SK-N-SH (cell line): ENCODE data around the gene B3GNT5. TPM values are rescaled to one million over a fixed set of nuclear protein-coding genes. Genes with fewer than 3 reads are reported as not detected.

ENCODE experiments used
- CTCF ChIA-PET: fragments of 300-600, 350-600 bp; formaldehyde crosslinking; extraction: SDS; loops from one replicate; lab custom pipeline; 2021; lab: Yijun Ruan, JAX
- POLR2A ChIA-PET: fragments of 350-600 bp; sonication (Branson Sonifier 250); formaldehyde crosslinking; extraction: SDS; loops from one replicate; lab custom pipeline; 2020; ENCODE audit warnings: antibody characterized with exemption, inconsistent platforms; lab: Yijun Ruan, JAX
- DNase-seq: peaks from one replicate; pipeline ENCODE4 v3.0.0; 2012
- H2AFZ ChIP-seq: fragments of 200-600 bp; sonication (generic); 2 replicates; pipeline ENCODE4 v1.8.1; 2016; ENCODE audit warnings: antibody characterized with exemption, mild to moderate bottlenecking, low read depth
- H3F3A ChIP-seq: fragments of 200-600 bp; sonication (generic); replicated peaks from 2 replicates; pipeline ENCODE3; 2016; ENCODE audit warnings: antibody characterized with exemption, mild to moderate bottlenecking; ENCODE audit not compliant: insufficient read depth
- H3K27ac ChIP-seq, 2 experiments: fragments of 200-500 bp in 1 of 2; fragments of 200-600 bp in 1 of 2; sonication (Bioruptor generic) in 1 of 2; sonication (generic), shearing (Covaris generic) in 1 of 2; 2 replicates each; pipeline versions ENCODE4 v1.5.1 to v1.6.1; 2014 to 2016; ENCODE audit warnings: low read depth in 2 of 2, inconsistent platforms in 1 of 2, low read length in 1 of 2, mild to moderate bottlenecking in 1 of 2, mixed read lengths in 1 of 2
- H3K27me3 ChIP-seq: fragments of 200-600 bp; sonication (generic), shearing (Covaris generic); 2 replicates; pipeline ENCODE4 v1.6.1; 2016; ENCODE audit warnings: mixed run types; ENCODE audit not compliant: insufficient read depth
- H3K36me3 ChIP-seq, 2 experiments: fragments of 200-500 bp in 1 of 2; fragments of 200-600 bp in 1 of 2; sonication (Bioruptor generic) in 1 of 2; sonication (generic) in 1 of 2; replicated peaks in 1 of 2; 2 replicates each; pipeline versions ENCODE3 to v1.5.1; 2014 to 2016; ENCODE audit warnings: low read length in 1 of 2, mild to moderate bottlenecking in 1 of 2; ENCODE audit not compliant: insufficient read depth in 2 of 2, control insufficient read depth in 1 of 2
- H3K4me1 ChIP-seq, 2 experiments: fragments of 200-500 bp in 1 of 2; fragments of 200-600 bp in 1 of 2; sonication (Bioruptor generic) in 1 of 2; sonication (generic), shearing (Covaris generic) in 1 of 2; 2 replicates each; pipeline versions ENCODE4 v1.5.1 to v1.6.1; 2014 to 2016; ENCODE audit warnings: low read depth in 1 of 2, low read length in 1 of 2, mixed run types in 1 of 2; ENCODE audit not compliant: insufficient read depth in 2 of 2, control insufficient read depth in 1 of 2
- H3K4me2 ChIP-seq: fragments of 200-600 bp; sonication (generic), shearing (Covaris generic); 2 replicates; pipeline ENCODE4 v1.6.1; 2017; ENCODE audit warnings: mixed run types
- H3K4me3 ChIP-seq, 2 experiments: fragments of 200-500 bp in 1 of 2; fragments of 200-600 bp in 1 of 2; sonication (Bioruptor generic) in 1 of 2; sonication (generic), shearing (Covaris generic) in 1 of 2; 2 replicates each; pipeline versions ENCODE4 v1.5.1 to v1.8.1; 2014 to 2016; ENCODE audit warnings: low read depth in 2 of 2, inconsistent platforms in 1 of 2, low read length in 1 of 2, mild to moderate bottlenecking in 1 of 2, mixed read lengths in 1 of 2, moderate library complexity in 1 of 2
- H3K79me2 ChIP-seq: fragments of 200-600 bp; sonication (generic); 2 replicates; pipeline ENCODE4 v1.8.1; 2017; ENCODE audit warnings: mild to moderate bottlenecking; ENCODE audit not compliant: insufficient read depth
- H3K9ac ChIP-seq: fragments of 200-600 bp; sonication (generic); 2 replicates; pipeline ENCODE4 v1.6.1; 2017; ENCODE audit warnings: mixed run types
- H3K9me2 ChIP-seq: fragments of 200-600 bp; sonication (generic); 2 replicates; pipeline ENCODE4 v1.6.1; 2017; ENCODE audit warnings: mixed run types
- H3K9me3 ChIP-seq: fragments of 200-600 bp; sonication (generic); 2 replicates; pipeline ENCODE4 v1.6.1; 2017; ENCODE audit warnings: mixed run types, mild to moderate bottlenecking, moderate library complexity
- H4K20me1 ChIP-seq: fragments of 200-600 bp; sonication (generic); 2 replicates; pipeline ENCODE4 v1.6.1; 2017; ENCODE audit warnings: mild to moderate bottlenecking, mixed run types; ENCODE audit not compliant: insufficient read depth
- ELF1 ChIP-seq: IDR thresholded peaks from 2 replicates; pipeline ENCODE4 v1.4.0; 2012
- EP300 ChIP-seq, 2 experiments: IDR thresholded peaks; 2 replicates each; pipeline versions ENCODE4 v1.4.0 to v1.6.1; 2012; ENCODE audit warnings: borderline replicate concordance in 1 of 2, low read depth in 1 of 2, low read length in 1 of 2
- FOXM1 ChIP-seq: IDR thresholded peaks from 2 replicates; pipeline ENCODE4 v1.4.0; 2012; ENCODE audit warnings: low read depth, mild to moderate bottlenecking
- GABPA ChIP-seq: IDR thresholded peaks from 2 replicates; pipeline ENCODE4 v1.4.0; 2012; ENCODE audit warnings: low read depth, mild to moderate bottlenecking
- GATA2 ChIP-seq: sonication (generic); formaldehyde crosslinking; IDR thresholded peaks from 2 replicates; pipeline ENCODE4 v1.5.0; 2020; ENCODE audit warnings: mild to moderate bottlenecking, missing genetic modification reagents
- MEF2A ChIP-seq: IDR thresholded peaks from 2 replicates; pipeline ENCODE4 v1.4.0; 2012; ENCODE audit warnings: low read depth, borderline replicate concordance
- POLR2AphosphoS5 ChIP-seq: IDR thresholded peaks from 2 replicates; pipeline ENCODE4 v1.6.1; 2012; ENCODE audit warnings: low read depth, low read length
- RCOR1 ChIP-seq: fragments of 150-350 bp; IDR thresholded peaks from 2 replicates; pipeline ENCODE4 v1.6.1; 2017; ENCODE audit warnings: antibody characterized with exemption, low read length
- RFX5 ChIP-seq: IDR thresholded peaks from 2 replicates; pipeline ENCODE4 v1.6.1; 2012; ENCODE audit warnings: mild to moderate bottlenecking, improper control_type of control experiment, low read length
- RXRA ChIP-seq: IDR thresholded peaks from 2 replicates; pipeline ENCODE4 v1.4.0; 2012; ENCODE audit warnings: low read depth, mild to moderate bottlenecking, borderline replicate concordance
- TCF12 ChIP-seq: IDR thresholded peaks from 2 replicates; pipeline ENCODE4 v1.4.0; 2012
- WGBS: methylation state at CpG from one replicate; pipeline ENCODE4 v1.1.6; 2017; ENCODE audit warnings: low lambda C conversion rate; 5-methylcytosine and 5-hydroxymethylcytosine counted together
- polyA plus RNA-seq, 3 experiments: library from polyadenylated mRNA; depleted of rRNA; stranded (reverse); fragments of >200 nt; gene quantifications; 2 replicates each; pipeline ENCODE4 v1.2.3, GENCODE V29; 2012
- TF ChIP-seq, protein P1 (sequence below): fragments of 150-350 bp; IDR thresholded peaks from 2 replicates; pipeline ENCODE4 v1.6.1; 2016; ENCODE audit warnings: mild to moderate bottlenecking, low read depth, low read length
- TF ChIP-seq, protein P2 (sequence below): fragments of 150-350 bp; IDR thresholded peaks from 2 replicates; pipeline ENCODE4 v1.6.1; 2017; ENCODE audit warnings: antibody characterized with exemption, low read length, low read depth, borderline replicate concordance
- TF ChIP-seq, protein P3 (sequence below): IDR thresholded peaks from 2 replicates; pipeline ENCODE4 v1.4.0; 2012; ENCODE audit warnings: low read depth, borderline replicate concordance
- TF ChIP-seq, protein P4 (sequence below): IDR thresholded peaks from 2 replicates; pipeline ENCODE4 v1.6.1; 2012; ENCODE audit warnings: mild to moderate bottlenecking, low read depth, low read length, moderate library complexity
- TF ChIP-seq, protein P5 (sequence below): IDR thresholded peaks from 2 replicates; pipeline ENCODE4 v1.4.0; 2012; ENCODE audit warnings: low read depth, borderline replicate concordance

The B3GNT5 gene
- polyA plus RNA-seq, 1 of the 3 experiments (the other 2 are of a cell fraction), result 4.7 TPM

GRCh38 chr3:183210341-183210740 is 42.7 kb upstream of the B3GNT5 start:
- Histone ChIP-seq H3K4me2 (no peak overlapping the region), H3K4me3 (no peak overlapping the region), H3K79me2 (no peaks in the 10 kb centered on the region), H3F3A (no peaks in the 10 kb centered on the region), H3K9me2 (no peaks in the 10 kb centered on the region), H3K27me3 (no peaks in the 10 kb centered on the region), H2AFZ (no peak overlapping the region), H4K20me1 (no peaks in the 10 kb centered on the region), H3K9ac (no peak overlapping the region), H3K36me3 (no peaks in the 10 kb centered on the region), H3K4me1 (no peaks in the 10 kb centered on the region), H3K27ac (no peak overlapping the region), H3K9me3 (no peaks in the 10 kb centered on the region)
- TF ChIP-seq GABPA (no peak), MEF2A (no peak), GATA2 (CRISPR knock-in tag) (no peak), FOXM1 (no peak), ELF1 (no peak), TCF12 (no peak), EP300 (IDR thresholded peaks at IDR 0.05; ENCODE audit: borderline replicate concordance in 1 of 2, low read depth in 1 of 2, low read length in 1 of 2) (no peak), POLR2AphosphoS5 (no peak), RCOR1 (no peak), RFX5 (no peak), RXRA (no peak)
- TF ChIP-seq, protein P1, sequence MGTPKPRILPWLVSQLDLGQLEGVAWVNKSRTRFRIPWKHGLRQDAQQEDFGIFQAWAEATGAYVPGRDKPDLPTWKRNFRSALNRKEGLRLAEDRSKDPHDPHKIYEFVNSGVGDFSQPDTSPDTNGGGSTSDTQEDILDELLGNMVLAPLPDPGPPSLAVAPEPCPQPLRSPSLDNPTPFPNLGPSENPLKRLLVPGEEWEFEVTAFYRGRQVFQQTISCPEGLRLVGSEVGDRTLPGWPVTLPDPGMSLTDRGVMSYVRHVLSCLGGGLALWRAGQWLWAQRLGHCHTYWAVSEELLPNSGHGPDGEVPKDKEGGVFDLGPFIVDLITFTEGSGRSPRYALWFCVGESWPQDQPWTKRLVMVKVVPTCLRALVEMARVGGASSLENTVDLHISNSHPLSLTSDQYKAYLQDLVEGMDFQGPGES, result no peak
- TF ChIP-seq, protein P2, sequence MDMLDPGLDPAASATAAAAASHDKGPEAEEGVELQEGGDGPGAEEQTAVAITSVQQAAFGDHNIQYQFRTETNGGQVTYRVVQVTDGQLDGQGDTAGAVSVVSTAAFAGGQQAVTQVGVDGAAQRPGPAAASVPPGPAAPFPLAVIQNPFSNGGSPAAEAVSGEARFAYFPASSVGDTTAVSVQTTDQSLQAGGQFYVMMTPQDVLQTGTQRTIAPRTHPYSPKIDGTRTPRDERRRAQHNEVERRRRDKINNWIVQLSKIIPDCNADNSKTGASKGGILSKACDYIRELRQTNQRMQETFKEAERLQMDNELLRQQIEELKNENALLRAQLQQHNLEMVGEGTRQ, result no peak
- TF ChIP-seq, protein P3, sequence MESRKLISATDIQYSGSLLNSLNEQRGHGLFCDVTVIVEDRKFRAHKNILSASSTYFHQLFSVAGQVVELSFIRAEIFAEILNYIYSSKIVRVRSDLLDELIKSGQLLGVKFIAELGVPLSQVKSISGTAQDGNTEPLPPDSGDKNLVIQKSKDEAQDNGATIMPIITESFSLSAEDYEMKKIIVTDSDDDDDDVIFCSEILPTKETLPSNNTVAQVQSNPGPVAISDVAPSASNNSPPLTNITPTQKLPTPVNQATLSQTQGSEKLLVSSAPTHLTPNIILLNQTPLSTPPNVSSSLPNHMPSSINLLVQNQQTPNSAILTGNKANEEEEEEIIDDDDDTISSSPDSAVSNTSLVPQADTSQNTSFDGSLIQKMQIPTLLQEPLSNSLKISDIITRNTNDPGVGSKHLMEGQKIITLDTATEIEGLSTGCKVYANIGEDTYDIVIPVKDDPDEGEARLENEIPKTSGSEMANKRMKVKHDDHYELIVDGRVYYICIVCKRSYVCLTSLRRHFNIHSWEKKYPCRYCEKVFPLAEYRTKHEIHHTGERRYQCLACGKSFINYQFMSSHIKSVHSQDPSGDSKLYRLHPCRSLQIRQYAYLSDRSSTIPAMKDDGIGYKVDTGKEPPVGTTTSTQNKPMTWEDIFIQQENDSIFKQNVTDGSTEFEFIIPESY, result no peak
- TF ChIP-seq, protein P4, sequence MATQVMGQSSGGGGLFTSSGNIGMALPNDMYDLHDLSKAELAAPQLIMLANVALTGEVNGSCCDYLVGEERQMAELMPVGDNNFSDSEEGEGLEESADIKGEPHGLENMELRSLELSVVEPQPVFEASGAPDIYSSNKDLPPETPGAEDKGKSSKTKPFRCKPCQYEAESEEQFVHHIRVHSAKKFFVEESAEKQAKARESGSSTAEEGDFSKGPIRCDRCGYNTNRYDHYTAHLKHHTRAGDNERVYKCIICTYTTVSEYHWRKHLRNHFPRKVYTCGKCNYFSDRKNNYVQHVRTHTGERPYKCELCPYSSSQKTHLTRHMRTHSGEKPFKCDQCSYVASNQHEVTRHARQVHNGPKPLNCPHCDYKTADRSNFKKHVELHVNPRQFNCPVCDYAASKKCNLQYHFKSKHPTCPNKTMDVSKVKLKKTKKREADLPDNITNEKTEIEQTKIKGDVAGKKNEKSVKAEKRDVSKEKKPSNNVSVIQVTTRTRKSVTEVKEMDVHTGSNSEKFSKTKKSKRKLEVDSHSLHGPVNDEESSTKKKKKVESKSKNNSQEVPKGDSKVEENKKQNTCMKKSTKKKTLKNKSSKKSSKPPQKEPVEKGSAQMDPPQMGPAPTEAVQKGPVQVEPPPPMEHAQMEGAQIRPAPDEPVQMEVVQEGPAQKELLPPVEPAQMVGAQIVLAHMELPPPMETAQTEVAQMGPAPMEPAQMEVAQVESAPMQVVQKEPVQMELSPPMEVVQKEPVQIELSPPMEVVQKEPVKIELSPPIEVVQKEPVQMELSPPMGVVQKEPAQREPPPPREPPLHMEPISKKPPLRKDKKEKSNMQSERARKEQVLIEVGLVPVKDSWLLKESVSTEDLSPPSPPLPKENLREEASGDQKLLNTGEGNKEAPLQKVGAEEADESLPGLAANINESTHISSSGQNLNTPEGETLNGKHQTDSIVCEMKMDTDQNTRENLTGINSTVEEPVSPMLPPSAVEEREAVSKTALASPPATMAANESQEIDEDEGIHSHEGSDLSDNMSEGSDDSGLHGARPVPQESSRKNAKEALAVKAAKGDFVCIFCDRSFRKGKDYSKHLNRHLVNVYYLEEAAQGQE, result no peak
- TF ChIP-seq, protein P5, sequence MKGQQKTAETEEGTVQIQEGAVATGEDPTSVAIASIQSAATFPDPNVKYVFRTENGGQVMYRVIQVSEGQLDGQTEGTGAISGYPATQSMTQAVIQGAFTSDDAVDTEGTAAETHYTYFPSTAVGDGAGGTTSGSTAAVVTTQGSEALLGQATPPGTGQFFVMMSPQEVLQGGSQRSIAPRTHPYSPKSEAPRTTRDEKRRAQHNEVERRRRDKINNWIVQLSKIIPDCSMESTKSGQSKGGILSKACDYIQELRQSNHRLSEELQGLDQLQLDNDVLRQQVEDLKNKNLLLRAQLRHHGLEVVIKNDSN, result no peak
- POLR2A ChIA-PET, result no interaction called here
- DNase-seq, result no peak
- CTCF ChIA-PET, result interaction anchor here (1.3 kb wide), 1 partner anchor 26 kb away, joined by 4 read pairs; no protein-coding TSS in a partner anchor
- WGBS, result 69% methylated on average over 5 of the region's 5 CpGs
